Measurements from ENCODE around the gene TGFBR3.

GRCh38 chr1:91799159-91799558 is 86.8 kb downstream of the TGFBR3 start:
- no peak for TF ChIP-seq POLR2A (IDR thresholded peaks at IDR 0.05)
- TF ChIP-seq CTCF (IDR thresholded peaks at IDR 0.05): peak in 1 of 4 experiments; percentile 10
